Measurements from ENCODE around the gene FAF2.

DNA sequence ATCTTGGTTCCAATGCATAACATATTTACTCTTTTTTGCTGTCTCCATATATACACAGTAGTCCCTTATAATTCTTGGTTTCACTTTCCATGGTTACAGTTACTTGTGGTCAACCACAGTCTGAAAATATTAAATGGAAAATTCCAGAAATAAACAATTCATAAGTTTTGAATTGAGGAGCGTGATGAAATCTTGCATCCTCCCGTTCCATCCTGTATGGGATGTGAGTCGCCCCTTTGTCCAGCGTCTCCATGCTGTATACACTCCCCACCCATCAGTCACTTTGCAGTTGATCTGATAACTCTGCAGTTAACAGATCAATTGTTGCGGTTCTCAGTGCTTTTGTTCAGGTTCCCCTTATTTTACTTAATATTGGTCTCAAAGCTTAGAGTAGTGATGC lies 11.5 kb upstream of the FAF2 start:
- no peak for TF ChIP-seq POLR2A (IDR thresholded peaks at IDR 0.05)
- TF ChIP-seq, protein P1, sequence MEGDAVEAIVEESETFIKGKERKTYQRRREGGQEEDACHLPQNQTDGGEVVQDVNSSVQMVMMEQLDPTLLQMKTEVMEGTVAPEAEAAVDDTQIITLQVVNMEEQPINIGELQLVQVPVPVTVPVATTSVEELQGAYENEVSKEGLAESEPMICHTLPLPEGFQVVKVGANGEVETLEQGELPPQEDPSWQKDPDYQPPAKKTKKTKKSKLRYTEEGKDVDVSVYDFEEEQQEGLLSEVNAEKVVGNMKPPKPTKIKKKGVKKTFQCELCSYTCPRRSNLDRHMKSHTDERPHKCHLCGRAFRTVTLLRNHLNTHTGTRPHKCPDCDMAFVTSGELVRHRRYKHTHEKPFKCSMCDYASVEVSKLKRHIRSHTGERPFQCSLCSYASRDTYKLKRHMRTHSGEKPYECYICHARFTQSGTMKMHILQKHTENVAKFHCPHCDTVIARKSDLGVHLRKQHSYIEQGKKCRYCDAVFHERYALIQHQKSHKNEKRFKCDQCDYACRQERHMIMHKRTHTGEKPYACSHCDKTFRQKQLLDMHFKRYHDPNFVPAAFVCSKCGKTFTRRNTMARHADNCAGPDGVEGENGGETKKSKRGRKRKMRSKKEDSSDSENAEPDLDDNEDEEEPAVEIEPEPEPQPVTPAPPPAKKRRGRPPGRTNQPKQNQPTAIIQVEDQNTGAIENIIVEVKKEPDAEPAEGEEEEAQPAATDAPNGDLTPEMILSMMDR (IDR thresholded peaks at IDR 0.05): no peak
